Melanocyte of skin (primary cell): ENCODE data around the gene CYP4A22. TPM values are rescaled to one million over a fixed set of nuclear protein-coding genes. Genes with fewer than 3 reads are reported as not detected.

Source experiments
- total RNA-seq, 2 donors: library from RNA; depleted of rRNA; stranded (reverse); fragments of >200 nt; gene quantifications; 2 replicates each; pipeline ENCODE4 v1.2.3, GENCODE V29; 2012

CYP4A22 gene
- not detected for total RNA-seq

GRCh38 chr1:47137198-47137597, at the start of gene CYP4A22:
CYP4A22 (plus strand) TSS chr1:47137441; CDS start chr1:47137486, 45 bp downstream.

GRCh38 chr1:47189844-47190508, 52.7 kb downstream of the CYP4A22 start, which contains the start of gene PDZK1IP1:
PDZK1IP1 (minus strand) TSS chr1:47190036; CDS start chr1:47189932, 104 bp downstream.

Other genes with a start within 250 kb of the CYP4A22 start
- not detected for gene CYP4A11, start 196.0 kb upstream of the CYP4A22 start, total RNA-seq
- not detected for gene CYP4X1, start 113.8 kb upstream of the CYP4A22 start, total RNA-seq
- not detected for gene CYP4Z1, start 70.2 kb upstream of the CYP4A22 start, total RNA-seq
- not detected for gene PDZK1IP1, start 52.6 kb downstream of the CYP4A22 start, total RNA-seq
- gene TAL1, start 94.8 kb downstream of the CYP4A22 start, total RNA-seq = under 1 TPM in 1 of 2 donors, not detected in 1; under 0.01 TPM
- 10 to 100 TPM; 12.4 to 28.3 TPM for gene STIL, start 176.7 kb downstream of the CYP4A22 start, total RNA-seq
- gene CMPK1, start 196.3 kb downstream of the CYP4A22 start, total RNA-seq = 10 to 100 TPM; 53.3 to 67.9 TPM